Keratinocyte (primary cell): ENCODE measurements around the gene N4BP3.

Experiments
- CTCF ChIP-seq, 3 experiments: IDR thresholded peaks in 1 of 3; conservative IDR thresholded peaks in 1 of 3; optimal IDR thresholded peaks in 1 of 3; 2 replicates in 2 of 3; 3 replicates in 1 of 3; pipeline versions ENCODE3 to v1.5.1; 2011; ENCODE audit warnings: low read length in 3 of 3, mild to moderate bottlenecking in 3 of 3, moderate library complexity in 2 of 3, control low read depth in 1 of 3, inconsistent platforms in 1 of 3; ENCODE audit not compliant: insufficient read depth in 2 of 3; ENCODE audit errors: extremely low read depth in 1 of 3
- EZH2 ChIP-seq: IDR thresholded peaks from one replicate; pipeline ENCODE4 v1.6.1; 2012; ENCODE audit warnings: inconsistent platforms, mild to moderate bottlenecking, low read length, moderate library complexity

- no peak for TF ChIP-seq CTCF (optimal IDR thresholded peaks at IDR 0.05 in 1 of 3, IDR thresholded peaks at IDR 0.05 in 1 of 3, conservative IDR thresholded peaks at IDR 0.05 in 1 of 3; ENCODE audit: extremely low read depth in 1 of 3, insufficient read depth in 2 of 3, low read length in 3 of 3)
- TF ChIP-seq EZH2, result no peak
These were observed 10.9 kb downstream of the N4BP3 start for GRCh38 chr5:178123966-178124925.
